HepG2 (cell line): Measurements from ENCODE around the gene TTBK1. TPM values are rescaled to one million over a fixed set of nuclear protein-coding genes. Genes with fewer than 3 reads are reported as not detected.

Experiments
- ATAC-seq: fragments of 200-7000 bp; cut with Tn5 transposase; 3 replicates; pipeline ENCODE4 v1.9.1; 2020; ENCODE audit warnings: mild to moderate bottlenecking, moderate library complexity
- BruUV-seq: library from RNA; stranded (reverse); fragments of 400-500 nt; replicated peaks from 2 replicates; lab custom pipeline; 2021; lab: Mats Ljungman, UMichigan
- CTCF ChIA-PET: fragments of 300-600 bp; formaldehyde crosslinking; extraction: SDS; loops from one replicate; lab custom pipeline; 2021; ENCODE audit warnings: low total read pairs, inconsistent platforms, low intra/inter-chr PET ratio; lab: Yijun Ruan, JAX
- POLR2A ChIA-PET: fragments of 350-600 bp; sonication (Branson Sonifier 250); formaldehyde crosslinking; loops from one replicate; lab custom pipeline; 2020; ENCODE audit warnings: antibody characterized with exemption, inconsistent platforms; lab: Yijun Ruan, JAX
- DNase-seq: peaks from one replicate; pipeline ENCODE4 v3.0.0-alpha.2; 2015; ENCODE audit warnings: low spot score
- FAIRE-seq: peaks from 3 replicates; lab custom pipeline; 2011; peaks lifted over from hg19 to GRCh38; lab: Jason Lieb, UNC
- H2AFZ ChIP-seq: one replicate; pipeline ENCODE4 v1.6.1; 2011; ENCODE audit warnings: low read length, inconsistent platforms
- H3K27ac ChIP-seq: fragments of 300-600 bp; 3 replicates; pipeline ENCODE4 v1.8.0; 2011; ENCODE audit warnings: mixed run types, mild to moderate bottlenecking, mixed read lengths, low read length, inconsistent platforms; ENCODE audit not compliant: insufficient read depth; ENCODE audit errors: extremely low read length
- H3K27me3 ChIP-seq, 2 experiments: fragments of 200-600 bp in 1 of 2; 2 replicates in 1 of 2; 3 replicates in 1 of 2; pipeline versions ENCODE4 v1.6.0 to v1.8.0; 2011; ENCODE audit warnings: low read length in 2 of 2, mild to moderate bottlenecking in 2 of 2, moderate library complexity in 2 of 2, inconsistent platforms in 1 of 2; ENCODE audit not compliant: insufficient read depth in 2 of 2, control insufficient read depth in 1 of 2
- H3K36me3 ChIP-seq, 2 experiments: fragments of 200-600 bp in 1 of 2; replicated peaks in 1 of 2; 2 replicates in 1 of 2; 3 replicates in 1 of 2; pipeline versions ENCODE4 v1.5.1 to v1.8.0; 2011; ENCODE audit warnings: low read length in 2 of 2, inconsistent platforms in 1 of 2; ENCODE audit not compliant: insufficient read depth in 2 of 2, control insufficient read depth in 1 of 2
- H3K4me1 ChIP-seq: 2 replicates; pipeline ENCODE4 v1.5.1; 2012; ENCODE audit warnings: low read length, inconsistent platforms; ENCODE audit not compliant: insufficient read depth
- H3K4me2 ChIP-seq: 2 replicates; pipeline ENCODE4 v1.6.0; 2011; ENCODE audit warnings: low read depth, low read length, inconsistent platforms
- H3K4me3 ChIP-seq, 3 experiments: fragments of 200-600 bp in 1 of 3; sonication (generic), shearing (Covaris generic) in 1 of 3; replicated peaks in 1 of 3; 2 replicates each; pipeline ENCODE4 v1.5.1; 2011 to 2016; ENCODE audit warnings: low read length in 3 of 3, inconsistent platforms in 2 of 3, low read depth in 2 of 3, mild to moderate bottlenecking in 2 of 3, control low read depth in 1 of 3, mixed read lengths in 1 of 3; ENCODE audit not compliant: insufficient read depth in 1 of 3
- H3K79me2 ChIP-seq: one replicate; pipeline ENCODE4 v1.6.1; 2011; ENCODE audit warnings: low read length, inconsistent platforms; ENCODE audit not compliant: insufficient read depth
- H3K9ac ChIP-seq: 2 replicates; pipeline ENCODE4 v1.6.0; 2011; ENCODE audit warnings: mild to moderate bottlenecking, low read depth, low read length, inconsistent platforms; ENCODE audit not compliant: insufficient read depth
- H3K9me3 ChIP-seq: 2 replicates; pipeline ENCODE4 v1.5.1; 2012; ENCODE audit warnings: mild to moderate bottlenecking, low read length
- H4K20me1 ChIP-seq: 2 replicates; pipeline ENCODE4 v1.6.0; 2011; ENCODE audit warnings: inconsistent platforms, mild to moderate bottlenecking, low read length, moderate library complexity; ENCODE audit not compliant: insufficient read depth
- AGO2 ChIP-seq: fragments of 200-400 bp; formaldehyde crosslinking; optimal IDR thresholded peaks from 2 replicates; pipeline ENCODE3; 2017; ENCODE audit warnings: mild to moderate bottlenecking, low read depth, low read length, moderate library complexity
- HNF4G ChIP-seq, 2 experiments: sonication (generic) in 1 of 2; formaldehyde crosslinking in 1 of 2; IDR thresholded peaks; 2 replicates each; pipeline versions ENCODE4 v1.4.0 to v1.6.1; 2011 to 2020; ENCODE audit warnings: borderline replicate concordance in 2 of 2, low read depth in 2 of 2, mild to moderate bottlenecking in 2 of 2, low read length in 1 of 2, missing genetic modification reagents in 1 of 2, moderate library complexity in 1 of 2
- KLF12 ChIP-seq: sonication (generic); formaldehyde crosslinking; IDR thresholded peaks from 2 replicates; pipeline ENCODE4 v1.4.0; 2020; ENCODE audit warnings: missing genetic modification reagents, borderline replicate concordance
- MYC ChIP-seq: sonication (generic); formaldehyde crosslinking; IDR thresholded peaks from 2 replicates; pipeline ENCODE4 v1.9.0; 2021; ENCODE audit warnings: missing genetic modification reagents, borderline replicate concordance
- PCBP1 ChIP-seq: fragments of 200-400 bp; formaldehyde crosslinking; IDR thresholded peaks from 2 replicates; pipeline ENCODE4 v1.6.1; 2017; ENCODE audit warnings: mild to moderate bottlenecking, low read depth, low read length, borderline replicate concordance
- POLR2A ChIP-seq, 2 experiments: IDR thresholded peaks; 2 replicates each; pipeline ENCODE4 v1.6.1; 2011; ENCODE audit warnings: low read depth in 2 of 2, low read length in 2 of 2, mild to moderate bottlenecking in 1 of 2, moderate library complexity in 1 of 2; ENCODE audit not compliant: insufficient read depth in 1 of 2
- POLR2G ChIP-seq: fragments of 200-400 bp; formaldehyde crosslinking; IDR thresholded peaks from 2 replicates; pipeline ENCODE4 v1.6.1; 2018; ENCODE audit warnings: mild to moderate bottlenecking, low read depth, low read length, moderate library complexity
- RBM22 ChIP-seq: fragments of 200-400 bp; formaldehyde crosslinking; optimal IDR thresholded peaks from 2 replicates; pipeline ENCODE3; 2017; ENCODE audit warnings: mild to moderate bottlenecking, low read length, moderate library complexity
- SMAD3 ChIP-seq: sonication (generic); formaldehyde crosslinking; IDR thresholded peaks from 2 replicates; pipeline ENCODE4 v1.4.0; 2020; ENCODE audit warnings: missing genetic modification reagents
- TEAD2 ChIP-seq: sonication (generic); formaldehyde crosslinking; IDR thresholded peaks from 2 replicates; pipeline ENCODE4 v1.9.0; 2021; ENCODE audit warnings: missing genetic modification reagents
- ZC3H13 ChIP-seq: sonication (generic); formaldehyde crosslinking; IDR thresholded peaks from 2 replicates; pipeline ENCODE4 v1.8.1; 2023; ENCODE audit warnings: mild to moderate bottlenecking, missing genetic modification reagents, moderate library complexity
- ZNF672 ChIP-seq: sonication (generic); formaldehyde crosslinking; IDR thresholded peaks from 2 replicates; pipeline ENCODE4 v1.8.1; 2022; ENCODE audit warnings: missing genetic modification reagents
- ZNF777 ChIP-seq: sonication (generic); formaldehyde crosslinking; IDR thresholded peaks from 2 replicates; pipeline ENCODE4 v1.4.0; 2020; ENCODE audit warnings: missing genetic modification reagents
- ZNF83 ChIP-seq: sonication (generic); formaldehyde crosslinking; IDR thresholded peaks from 2 replicates; pipeline ENCODE4 v1.4.0; 2020; ENCODE audit warnings: missing genetic modification reagents, mild to moderate bottlenecking, borderline replicate concordance
- WGBS: methylation state at CpG from one replicate; pipeline ENCODE4 v1.1.6; 2017; ENCODE audit warnings: low lambda C conversion rate; 5-methylcytosine and 5-hydroxymethylcytosine counted together
- in situ Hi-C: cut with HindIII; loops from 2 replicates; pipeline ENCODE4 v1.10.0; 2017; ENCODE audit warnings: low pct_unique_long_range_greater_than_20kb; ENCODE audit not compliant: extremely low pct_ligation_motif_present
- intact Hi-C: fragments of 100-400 bp; cut with micrococcal nuclease; formaldehyde crosslinking; loops from one replicate; pipeline ENCODE4 v1.10.0; 2022; ENCODE audit not compliant: unreplicated experiment
- polyA plus RNA-seq, 8 experiments: library from polyadenylated mRNA; depleted of rRNA in 3 of 8; stranded (reverse) in 7 of 8; unstranded in 1 of 8; fragments of >200 nt; fragmentation: Illumina TruSeq in 4 of 8; extraction: Trizol in 4 of 8; gene quantifications; 2 replicates each; pipeline versions ENCODE4 v1.2.1 to v1.2.3, GENCODE V29; 2011 to 2016; ENCODE audit warnings: low read depth in 4 of 8, missing spikeins in 1 of 8, mixed read lengths in 1 of 8; ENCODE audit not compliant: insufficient read depth in 1 of 8
- total RNA-seq, 5 experiments: library from RNA; depleted of rRNA; stranded (reverse); fragments of >200 nt; fragmentation: Illumina TruSeq; extraction: Trizol; gene quantifications; 2 replicates each; pipeline ENCODE4 v1.2.3, GENCODE V29; 2016; ENCODE audit warnings: low read depth in 1 of 5

Gene TTBK1
- total and polyA plus RNA-seq, 2 of the 13 experiments (the other 11 are each of a cell fraction or from before 2014, with no cell fraction given) = 0.24 to 0.33 TPM

GRCh38 chr6:43221046-43221972, 22.0 kb upstream of the TTBK1 start (continued):
- TF ChIP-seq KLF12 (no peak), ZNF672 (CRISPR knock-in tag) (no peak), SMAD3 (no peak)

GRCh38 chr6:43222418-43223059, 20.7 kb upstream of the TTBK1 start:
- TF ChIP-seq TEAD2 (no peak), ZNF83 (no peak), POLR2G (peak; percentile 35; the same call in 1 of the 2 replicates), RBM22 (peak; percentile 38), MYC (CRISPR knock-in tag) (0 out of 2 replicates have a peak, but pooled peaks have one; percentile 9), POLR2A (IDR thresholded peaks at IDR 0.05; ENCODE audit: insufficient read depth in 1 of 2, low read depth in 2 of 2, low read length in 2 of 2) (peak; percentile 18 to 51; a peak in 3 of 4 replicates), PCBP1 (0 out of 2 replicates have a peak, but pooled peaks have one; percentile 29), ZC3H13 (CRISPR knock-in tag) (peak; percentile 43; the same call in 1 of the 2 replicates), HNF4G (IDR thresholded peaks at IDR 0.05; ENCODE audit: borderline replicate concordance, low read depth, low read length) (0 out of 2 replicates have a peak, but pooled peaks have one; percentile 2), HNF4G (CRISPR knock-in tag; IDR thresholded peaks at IDR 0.05; ENCODE audit: borderline replicate concordance, low read depth) (no peak), ZNF777 (CRISPR knock-in tag) (no peak), AGO2 (peak; percentile 57)
- Histone ChIP-seq H3K4me2 (no peak overlapping the region), H3K27ac (no peak overlapping the region), H3K4me3 (no peak overlapping the region), H3K9ac (no peak overlapping the region), H2AFZ (no peak overlapping the region), H3K27me3 (no peaks in the 10 kb centered on the region), H3K36me3 (peaks cover 0 to 14% of the 10 kb centered on the region in 2 experiments; a peak in 1 of 5 replicates), H4K20me1 (no peaks in the 10 kb centered on the region), H3K79me2 (no peaks in the 10 kb centered on the region), H3K4me1 (peaks cover 10% of the 10 kb centered on the region), H3K9me3 (no peaks in the 10 kb centered on the region)
- ChIA-PET POLR2A (interaction anchor here (1.0 to 1.7 kb wide), 5 partner anchors 40 to 147 kb away, joined by 3 to 4 read pairs (median 3); partner anchors contain the start of genes CUL9 and ZNF318), CTCF (no interaction called here)
- in situ Hi-C loops (no loop called here), intact Hi-C loops (no loop called here)
- ATAC-seq = peak; percentile 11
- 90% methylated on average over 15 of the region's 15 CpGs for WGBS
- no peak for DNase-seq
- FAIRE-seq = no peak
- no TSS peak for BruUV-seq
